Mucosa of descending colon (tissue), 3 donors: ENCODE measurements around the gene MUSTN1. TPM values are rescaled to one million over a fixed set of nuclear protein-coding genes. Genes with fewer than 3 reads are reported as not detected.

ENCODE experiments used
- ATAC-seq: fragments of 200-7000 bp; cut with Tn5 transposase; one replicate; pipeline ENCODE4 v1.9.1; 2020; ENCODE audit warnings: mild to moderate bottlenecking, moderate library complexity
- DNase-seq, 3 donors: peaks; one replicate each; pipeline ENCODE4 v3.0.0-alpha.2; 2020
- H3K36me3 ChIP-seq: fragments of 200-600 bp; one replicate; pipeline ENCODE4 v1.8.0; 2021; ENCODE audit warnings: low read depth, mild to moderate bottlenecking
- H3K4me1 ChIP-seq: fragments of 200-600 bp; one replicate; pipeline ENCODE4 v1.8.0; 2021; ENCODE audit warnings: low read depth, mild to moderate bottlenecking
- H3K4me3 ChIP-seq: fragments of 200-600 bp; one replicate; pipeline ENCODE4 v1.8.0; 2021; ENCODE audit warnings: mild to moderate bottlenecking
- H3K9me3 ChIP-seq: fragments of 200-600 bp; one replicate; pipeline ENCODE4 v1.8.0; 2021; ENCODE audit warnings: mild to moderate bottlenecking
- CTCF ChIP-seq: fragments of 200-600 bp; IDR thresholded peaks from one replicate; pipeline ENCODE4 v1.8.0; 2022; ENCODE audit warnings: antibody characterized with exemption, mild to moderate bottlenecking
- intact Hi-C, 2 donors: fragments of 100-400 bp; cut with DNase I in 1 of 2; cut with micrococcal nuclease in 1 of 2; formaldehyde crosslinking; loops; one replicate each; pipeline versions ENCODE4 v1.11.0 to v1.11.1; 2022; cut with DNase I, micrococcal nuclease
- long read RNA-seq, 2 donors: library from polyadenylated mRNA; unstranded; transcript quantifications; one replicate each; pipeline ENCODE4 v2.0.0, GENCODE V29; 2019 to 2021
- total RNA-seq, 3 donors: library from RNA; stranded (reverse); fragmentation: NEBNext Ultra II Directional in 2 of 3; extraction: Animal tissue kit (Norgen Biotek cat#: 25700) in 2 of 3; gene quantifications; one replicate each; pipeline versions ENCODE4 v1.2.1 to v1.2.4, GENCODE V29; 2021 to 2023
- donor health status: DM: no; HTN: no; CAD: no; lungs with moderate emphysema.
- donor health status: DM: no; HTN: no; CAD: no.
- donor health status: DM: no; HTN: yes; CAD: no.

Gene MUSTN1
- total RNA-seq = 1 to 10 TPM; 1.9 to 5.3 (median 4.0) TPM
- long read RNA-seq, donor 1 = 0 reads
- long read RNA-seq, donor 2, transcript MUSTN1-201 (3 exons, 721 nt) = major isoform, 16 of 16 reads
- long read RNA-seq, donor 2, partial matches to known transcripts = 0 of 16 reads
- long read RNA-seq, donor 2, other reads (novel, unspliced or antisense) = 0 of 16 reads

GRCh38 chr3:52834871-52835501, at the start of gene MUSTN1:
TSS of gene MUSTN1 (minus strand) at chr3:52835019. CDS start at chr3:52834948, 71 bp downstream.
- Histone ChIP-seq H3K36me3 (no peaks in the 10 kb centered on the region), H3K9me3 (no peaks in the 10 kb centered on the region), H3K4me3 (no peak within 1 kb of the TSS), H3K4me1 (peaks cover 4% of the 10 kb centered on the region)
- ATAC-seq (no peak), DNase-seq (no peak)
- no peak for TF ChIP-seq CTCF
- intact Hi-C loops = no loop called here

- intact Hi-C loops = no loop called here
- ATAC-seq (no peak), DNase-seq (no peak)
- H3K4me1 ChIP-seq = no peaks in the 10 kb centered on the region
- no peak overlapping the region for H3K4me3 ChIP-seq
- no peaks in the 10 kb centered on the region for H3K36me3 ChIP-seq
- no peak for TF ChIP-seq CTCF
- no peaks in the 10 kb centered on the region for H3K9me3 ChIP-seq
Observed at GRCh38 chr3:52882377-52882776, 47.6 kb upstream of the MUSTN1 start.

GRCh38 chr3:52881871-52882270, 47.1 kb upstream of the MUSTN1 start:
- no peak for DNase-seq
- ATAC-seq = no peak
- intact Hi-C loops = no loop called here
- no peaks in the 10 kb centered on the region for H3K9me3 ChIP-seq
- no peaks in the 10 kb centered on the region for H3K36me3 ChIP-seq
- no peak overlapping the region for H3K4me3 ChIP-seq
- H3K4me1 ChIP-seq = no peaks in the 10 kb centered on the region
- no peak for TF ChIP-seq CTCF

GRCh38 chr3:52880474-52880873, 45.7 kb upstream of the MUSTN1 start:
- H3K36me3 ChIP-seq = no peaks in the 10 kb centered on the region

GRCh38 chr3:52880047-52880446, 45.2 kb upstream of the MUSTN1 start:
- intact Hi-C loops = no loop called here
- TF ChIP-seq CTCF = no peak
- H3K4me3 ChIP-seq = no peak overlapping the region
- no peaks in the 10 kb centered on the region for H3K36me3 ChIP-seq
- H3K9me3 ChIP-seq = no peaks in the 10 kb centered on the region
- H3K4me1 ChIP-seq = no peaks in the 10 kb centered on the region
- ATAC-seq = no peak
- no peak for DNase-seq

More at GRCh38 chr3:52880474-52880873, 45.7 kb upstream of the MUSTN1 start:
- no peak for TF ChIP-seq CTCF
- ATAC-seq (no peak), DNase-seq (no peak)
- H3K4me3 ChIP-seq = no peak overlapping the region
- no peaks in the 10 kb centered on the region for H3K4me1 ChIP-seq
- intact Hi-C loops = no loop called here
- no peaks in the 10 kb centered on the region for H3K9me3 ChIP-seq
